Endodermal cell (in vitro differentiated cells): ENCODE results near the gene TDRKH. TPM values are rescaled to one million over a fixed set of nuclear protein-coding genes. Genes with fewer than 3 reads are reported as not detected.
"Not testable (repeated sequence)": the region's sequence is repeated elsewhere in the genome, so short reads cannot be mapped to it uniquely, and the experiment has no call there.

Experiments
- DNase-seq: peaks from one replicate; pipeline ENCODE4 v3.0.0-alpha.2; 2017
- H3K27ac ChIP-seq: 2 replicates; pipeline ENCODE4 v1.5.1; 2013; ENCODE audit warnings: mild to moderate bottlenecking, low read depth, low read length, moderate library complexity
- H3K27me3 ChIP-seq: 2 replicates; pipeline ENCODE4 v1.6.1; 2013; ENCODE audit warnings: mild to moderate bottlenecking, low read length, moderate library complexity; ENCODE audit not compliant: insufficient read depth, control insufficient read depth, poor library complexity, severe bottlenecking
- H3K36me3 ChIP-seq: 2 replicates; pipeline ENCODE4 v1.7.0; 2013; ENCODE audit warnings: mild to moderate bottlenecking, low read length, moderate library complexity; ENCODE audit not compliant: control insufficient read depth, insufficient read depth
- H3K4me1 ChIP-seq: one replicate; pipeline ENCODE4 v1.7.0; 2013; ENCODE audit warnings: low read length; ENCODE audit not compliant: control insufficient read depth, insufficient read depth
- H3K4me3 ChIP-seq: 2 replicates; pipeline ENCODE4 v1.5.1; 2013; ENCODE audit warnings: mild to moderate bottlenecking, low read length, moderate library complexity
- H3K9ac ChIP-seq: 2 replicates; pipeline ENCODE4 v1.6.1; 2013; ENCODE audit warnings: mild to moderate bottlenecking, low read length, moderate library complexity; ENCODE audit not compliant: poor library complexity, severe bottlenecking; ENCODE audit errors: extremely low read depth
- H3K9me3 ChIP-seq: 2 replicates; pipeline ENCODE4 v1.6.1; 2013; ENCODE audit warnings: mild to moderate bottlenecking, low read length, moderate library complexity; ENCODE audit not compliant: control insufficient read depth
- H3K27ac Mint-ChIP-seq: 2 replicates; pipeline ENCODE4 v1.8.0; 2020; ENCODE audit warnings: mixed read lengths
- H3K27me3 Mint-ChIP-seq: 2 replicates; pipeline ENCODE4 v1.8.0; 2021; ENCODE audit warnings: mild to moderate bottlenecking, mixed read lengths; ENCODE audit not compliant: insufficient read depth
- H3K36me3 Mint-ChIP-seq: 2 replicates; pipeline ENCODE4 v1.8.0; 2020; ENCODE audit warnings: low read depth, mixed read lengths
- H3K4me1 Mint-ChIP-seq: 2 replicates; pipeline ENCODE4 v1.8.0; 2020; ENCODE audit warnings: mixed read lengths
- H3K4me3 Mint-ChIP-seq: 2 replicates; pipeline ENCODE4 v1.8.0; 2020; ENCODE audit warnings: mild to moderate bottlenecking, moderate library complexity, mixed read lengths
- H3K9me3 Mint-ChIP-seq: 2 replicates; pipeline ENCODE4 v1.8.0; 2020; ENCODE audit warnings: mild to moderate bottlenecking, mixed read lengths
- WGBS, 2 experiments: methylation state at CpG; one replicate each; pipeline versions ENCODE4 v1.1.5 to v1.1.7; 2013; ENCODE audit warnings: missing lambda C conversion rate in 2 of 2, mixed read lengths in 1 of 2; ENCODE audit not compliant: insufficient coverage in 1 of 2, insufficient read length in 1 of 2; 5-methylcytosine and 5-hydroxymethylcytosine counted together
- total RNA-seq, 2 donors: library from RNA; stranded (reverse); fragmentation: NEBNext Ultra II Directional in 1 of 2; extraction: Animal tissue kit (Norgen Biotek cat#: 25700) in 1 of 2; gene quantifications; 2 replicates in 1 of 2; 3 replicates in 1 of 2; pipeline ENCODE4 v1.2.1, GENCODE V29; 2021
- TF ChIP-seq, protein P1 (sequence below): fragments of 200-600 bp; sonication (generic); conservative IDR thresholded peaks from 2 replicates; pipeline ENCODE4 v1.5.0; 2021; ENCODE audit warnings: antibody characterized with exemption, mild to moderate bottlenecking

The TDRKH gene
- total RNA-seq, 2 donors from 2014 or later, result 14.9 to 15.0 TPM

DNA sequence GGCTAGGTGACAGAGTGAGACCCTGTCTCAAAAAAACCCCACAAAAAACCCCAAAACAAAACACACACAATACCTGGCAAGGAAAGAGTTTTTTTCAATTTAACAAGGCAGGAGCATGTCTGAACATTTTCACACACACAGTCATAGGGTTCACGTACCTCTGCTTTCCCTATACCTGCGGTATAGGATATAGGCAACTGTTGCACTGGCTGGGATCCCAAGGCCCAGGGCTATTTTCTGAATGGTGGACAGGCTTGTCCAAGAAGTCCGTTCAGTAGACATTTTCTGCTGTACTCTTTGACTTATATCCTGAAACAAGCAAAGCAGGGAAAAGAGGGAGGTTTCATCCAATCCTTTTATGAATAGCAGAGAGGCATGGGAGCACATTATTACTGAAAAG is 7.6 kb downstream of the TDRKH start:
- no peaks in the 10 kb centered on the region for H3K4me1 Mint-ChIP-seq
- Histone ChIP-seq H3K4me1 (no peaks in the 10 kb centered on the region), H3K9ac (no peak overlapping the region), H3K36me3 (no peaks in the 10 kb centered on the region), H3K27ac (no peak overlapping the region), H3K4me3 (no peak overlapping the region), H3K27me3 (no peaks in the 10 kb centered on the region), H3K9me3 (no peaks in the 10 kb centered on the region)
- no peaks in the 10 kb centered on the region for H3K27me3 Mint-ChIP-seq
- H3K36me3 Mint-ChIP-seq, result peaks cover 13% of the 10 kb centered on the region
- no peak overlapping the region for H3K27ac Mint-ChIP-seq
- WGBS, 2 experiments, result 88 to 91% methylated on average over 3 of the region's 3 CpGs
- no peak for DNase-seq
- TF ChIP-seq, protein P1, sequence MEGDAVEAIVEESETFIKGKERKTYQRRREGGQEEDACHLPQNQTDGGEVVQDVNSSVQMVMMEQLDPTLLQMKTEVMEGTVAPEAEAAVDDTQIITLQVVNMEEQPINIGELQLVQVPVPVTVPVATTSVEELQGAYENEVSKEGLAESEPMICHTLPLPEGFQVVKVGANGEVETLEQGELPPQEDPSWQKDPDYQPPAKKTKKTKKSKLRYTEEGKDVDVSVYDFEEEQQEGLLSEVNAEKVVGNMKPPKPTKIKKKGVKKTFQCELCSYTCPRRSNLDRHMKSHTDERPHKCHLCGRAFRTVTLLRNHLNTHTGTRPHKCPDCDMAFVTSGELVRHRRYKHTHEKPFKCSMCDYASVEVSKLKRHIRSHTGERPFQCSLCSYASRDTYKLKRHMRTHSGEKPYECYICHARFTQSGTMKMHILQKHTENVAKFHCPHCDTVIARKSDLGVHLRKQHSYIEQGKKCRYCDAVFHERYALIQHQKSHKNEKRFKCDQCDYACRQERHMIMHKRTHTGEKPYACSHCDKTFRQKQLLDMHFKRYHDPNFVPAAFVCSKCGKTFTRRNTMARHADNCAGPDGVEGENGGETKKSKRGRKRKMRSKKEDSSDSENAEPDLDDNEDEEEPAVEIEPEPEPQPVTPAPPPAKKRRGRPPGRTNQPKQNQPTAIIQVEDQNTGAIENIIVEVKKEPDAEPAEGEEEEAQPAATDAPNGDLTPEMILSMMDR, result no peak
- no peak overlapping the region for H3K4me3 Mint-ChIP-seq
- no peaks in the 10 kb centered on the region for H3K9me3 Mint-ChIP-seq

DNA sequence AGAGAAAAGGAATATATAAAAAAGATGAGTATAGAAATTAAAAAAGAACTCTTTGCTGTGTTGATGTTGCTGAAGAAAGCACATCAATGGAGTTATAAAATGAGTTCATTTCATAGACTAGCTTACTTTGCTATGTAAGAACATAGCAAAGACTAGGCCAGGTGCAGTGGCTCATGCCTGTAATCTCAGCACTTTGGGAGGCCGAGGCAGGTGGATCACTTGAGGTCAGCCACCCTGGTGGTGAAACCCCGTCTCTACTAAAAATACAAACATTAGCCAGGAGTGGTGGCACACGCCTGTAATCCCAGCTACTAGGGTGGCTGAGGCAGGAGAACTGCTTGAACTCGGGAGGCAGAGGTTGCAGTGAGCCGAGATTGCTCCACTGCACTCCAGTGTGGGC is 8.3 kb downstream of the TDRKH start:
- 87 to 90% methylated on average over 4 to 5 of the region's 5 CpGs for WGBS, 2 experiments
- not testable (repeated sequence) for DNase-seq, H3K9me3 ChIP-seq, H3K27me3 Mint-ChIP-seq, H3K4me1 ChIP-seq, H3K36me3 ChIP-seq, H3K9me3 Mint-ChIP-seq, H3K27ac Mint-ChIP-seq, H3K27ac ChIP-seq, H3K9ac ChIP-seq, H3K4me3 Mint-ChIP-seq, H3K4me3 ChIP-seq, H3K27me3 ChIP-seq, H3K4me1 Mint-ChIP-seq
- TF ChIP-seq, protein P1, result peak; percentile 27
- H3K36me3 Mint-ChIP-seq, result peaks cover 13% of the 10 kb centered on the region

- not testable (repeated sequence) for H3K9ac ChIP-seq, H3K36me3 ChIP-seq, H3K9me3 Mint-ChIP-seq, H3K27me3 ChIP-seq, H3K27ac ChIP-seq, H3K27ac Mint-ChIP-seq, H3K4me3 Mint-ChIP-seq, H3K4me3 ChIP-seq, H3K4me1 ChIP-seq, H3K9me3 ChIP-seq, H3K27me3 Mint-ChIP-seq, H3K4me1 Mint-ChIP-seq, DNase-seq
- WGBS, 2 experiments, result 92 to 97% methylated on average over 3 to 5 of the region's 5 CpGs
- peaks cover 25% of the 10 kb centered on the region for H3K36me3 Mint-ChIP-seq
Measured at GRCh38 chr1:151780736-151781135, 9.6 kb downstream of the TDRKH start.

DNA sequence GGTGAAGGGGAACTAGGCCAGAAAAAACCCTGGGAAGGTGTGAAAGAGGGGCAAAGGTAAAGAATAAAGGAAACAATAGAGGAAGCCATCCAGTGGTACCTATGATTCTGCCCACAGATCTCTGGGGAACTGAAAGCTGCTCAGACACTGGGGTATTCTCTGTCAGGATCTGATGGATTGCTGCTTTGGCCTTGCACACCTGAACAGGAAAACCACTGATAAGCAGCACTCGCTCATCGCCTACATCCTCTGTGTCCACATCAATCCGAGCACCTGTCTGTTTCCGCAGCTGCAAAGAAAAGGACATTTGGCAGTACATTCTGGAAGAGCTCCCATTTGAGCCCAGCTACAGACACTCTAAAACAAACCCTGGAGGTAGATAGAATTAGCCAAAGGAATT is 10.4 kb downstream of the TDRKH start:
- Mint-ChIP-seq H3K9me3 (no peaks in the 10 kb centered on the region), H3K27me3 (no peaks in the 10 kb centered on the region), H3K36me3 (peaks cover 32% of the 10 kb centered on the region), H3K4me3 (no peak overlapping the region), H3K4me1 (no peaks in the 10 kb centered on the region), H3K27ac (no peak overlapping the region)
- no peak overlapping the region for H3K4me3 ChIP-seq
- H3K27me3 ChIP-seq, result no peaks in the 10 kb centered on the region
- H3K9ac ChIP-seq, result no peak overlapping the region
- 91 to 100% methylated on average over 3 to 4 of the region's 4 CpGs for WGBS, 2 experiments
- TF ChIP-seq, protein P1, result no peak
- no peak overlapping the region for H3K27ac ChIP-seq
- H3K9me3 ChIP-seq, result no peaks in the 10 kb centered on the region
- H3K4me1 ChIP-seq, result no peaks in the 10 kb centered on the region
- no peaks in the 10 kb centered on the region for H3K36me3 ChIP-seq
- no peak for DNase-seq
